Heart left ventricle (tissue), 16 donors: ENCODE data around the gene ELFN1. TPM values are rescaled to one million over a fixed set of nuclear protein-coding genes. Genes with fewer than 3 reads are reported as not detected.
A peak's percentile ranks its signal among the peaks of the same experiment; 100 is the strongest.

Source experiments
- ATAC-seq, 4 donors: fragments of 200-7000 bp; cut with Tn5 transposase; one replicate each; pipeline ENCODE4 v1.9.1; 2020 to 2022; ENCODE audit warnings: moderate library complexity in 4 of 4, mild to moderate bottlenecking in 3 of 4, moderate number of reproducible peaks in 1 of 4
- DNase-seq, 5 donors: peaks; one replicate each; pipeline ENCODE4 v3.0.0-alpha.2; 2020
- H3K27ac ChIP-seq, 12 donors: fragments of 200-600 bp; sonication (generic) in 4 of 12; one replicate each; pipeline versions ENCODE4 v1.5.0 to v1.8.0; 2016 to 2022; ENCODE audit warnings: mild to moderate bottlenecking in 2 of 12
- H3K27me3 ChIP-seq, 9 donors: fragments of 200-600 bp; sonication (generic) in 2 of 9; one replicate each; pipeline versions ENCODE4 v1.5.1 to v1.8.0; 2016 to 2022; ENCODE audit warnings: mild to moderate bottlenecking in 3 of 9
- H3K36me3 ChIP-seq, 9 donors: fragments of 200-600 bp; sonication (generic) in 2 of 9; one replicate each; pipeline versions ENCODE4 v1.5.0 to v1.8.0; 2018 to 2022; ENCODE audit warnings: mild to moderate bottlenecking in 2 of 9
- H3K4me1 ChIP-seq, 12 donors: fragments of 200-600 bp; sonication (generic) in 4 of 12; one replicate each; pipeline versions ENCODE4 v1.5.0 to v1.8.0; 2016 to 2022; ENCODE audit warnings: mild to moderate bottlenecking in 3 of 12
- H3K4me3 ChIP-seq, 12 donors: fragments of 200-600 bp; sonication (generic) in 4 of 12; one replicate each; pipeline versions ENCODE4 v1.5.0 to v1.8.0; 2017 to 2022; ENCODE audit warnings: mild to moderate bottlenecking in 9 of 12, moderate library complexity in 4 of 12
- H3K9me3 ChIP-seq, 12 donors: fragments of 200-600 bp; sonication (generic) in 4 of 12; one replicate each; pipeline versions ENCODE4 v1.5.0 to v1.8.0; 2016 to 2022; ENCODE audit warnings: mild to moderate bottlenecking in 1 of 12
- POLR2A ChIP-seq, 2 donors: fragments of 450-650 bp; IDR thresholded peaks; one replicate each; pipeline ENCODE4 v1.6.1; 2017; ENCODE audit warnings: antibody characterized with exemption in 2 of 2, mild to moderate bottlenecking in 2 of 2, moderate library complexity in 2 of 2
- WGBS, 4 donors: extraction: QIAGEN DNeasy Blood & Tissue Kit in 2 of 4; methylation state at CpG; one replicate each; pipeline versions ENCODE4 v1.1.5 to v1.1.7; 2013 to 2018; 5-methylcytosine and 5-hydroxymethylcytosine counted together
- intact Hi-C, 10 donors: fragments of 100-400 bp; cut with DNase I; formaldehyde crosslinking; loops; one replicate each; pipeline versions ENCODE4 v1.11.1 to v1.14.2; 2022
- polyA plus RNA-seq, 2 donors: library from polyadenylated mRNA; stranded (reverse); fragments of 200-250 nt; gene quantifications; one replicate each; pipeline ENCODE4 v1.2.3, GENCODE V29; 2013
- total RNA-seq, 9 donors: library from RNA; depleted of rRNA in 2 of 9; stranded (reverse); fragments of >200 nt in 2 of 9; fragmentation: NEBNext Ultra II Directional in 3 of 9; extraction: Animal tissue kit (Norgen Biotek cat#: 25700) in 3 of 9; gene quantifications; one replicate each; pipeline versions ENCODE4 v1.1.0 to v1.2.4, GENCODE V29; 2016 to 2023
- TF ChIP-seq, protein P1 (sequence below), 12 donors: fragments of 200-600 bp; sonication (generic) in 4 of 12; IDR thresholded peaks; one replicate each; pipeline versions ENCODE4 v1.5.0 to v1.8.0; 2018 to 2022; ENCODE audit warnings: antibody characterized with exemption in 12 of 12, mild to moderate bottlenecking in 5 of 12
- donor health status: ischemic (EF 13 %, LVEDD 7.1; RV severe dilation, severe dysfunction).
- donor health status: healthy with polysubstance abuse.
- donor health status: DM: no; HTN: yes; CAD: no.
- donor health status: DM: no; HTN: no; CAD: no.
- donor health status: ischemic (EF 25% LVEDD 6.9; RV normal size, moderate dysfunction).
- donor health status: ischemic (EF 25% LVEDD 5.7; RV mildly dilated, moderate dysfunction).
- donor health status: healthy.
- donor health status: DM: yes; HTN: yes; CAD: no.
- donor health status: ischemic (EF 35%, LVEDD 5.7; RV mildly dilated, moderate dysfunction).
- donor health status: nonischemic (EF 11% LVEDD 7.7; RV severe dilation, severe dysfunction).
- donor health status: DM: yes; HTN: yes; CAD: no.
- donor health status: PGD.
- donor health status: ischemic (EF 29% LVEDD 5.4; RV normal size, mild dysfunction).
- donor health status: nonischemic (EF 23%, LVEDD 6.1; RV moderate dilation, normal function).

ELFN1 gene
- total and polyA plus RNA-seq, 11 donors = 2.6 to 18.6 (median 6.6) TPM

DNA sequence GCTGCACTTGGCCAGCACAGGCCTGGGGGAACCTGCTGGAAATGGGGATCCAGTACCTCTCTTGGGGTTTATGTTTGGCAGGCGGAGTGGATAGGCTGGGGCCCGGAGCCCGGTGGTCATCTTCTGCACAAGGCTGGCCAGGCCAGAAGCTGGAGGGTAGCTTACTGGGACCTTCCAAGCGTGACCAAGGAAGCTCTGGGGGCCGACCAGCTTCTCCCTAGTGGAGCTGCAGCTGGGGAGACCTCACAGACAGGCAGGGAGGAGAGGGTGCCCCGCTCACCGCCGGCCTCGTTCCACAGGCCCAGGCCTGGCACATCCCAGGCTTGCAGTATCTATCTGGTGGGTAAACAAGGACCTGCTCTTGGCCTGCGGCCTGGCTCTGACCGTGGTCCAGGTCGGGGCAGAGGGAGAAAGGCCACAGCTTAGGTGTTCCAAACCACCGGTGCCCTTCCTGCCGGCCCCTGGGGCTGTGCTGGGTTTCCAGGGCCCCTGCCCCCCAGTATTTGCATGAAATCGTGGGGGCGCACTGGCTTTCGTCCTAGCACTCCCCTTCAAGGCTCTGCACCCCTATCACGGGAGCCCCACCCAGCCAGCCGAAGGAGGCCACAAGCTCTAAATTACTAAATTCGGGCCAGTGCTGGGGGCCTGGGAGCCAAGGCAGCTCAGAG lies 1.5 kb upstream of the ELFN1 start:
- DNase-seq (peak in 4 of 5 donors; percentile 21 to 65 (median 52)), ATAC-seq (peak in 3 of 4 donors; percentile 1 to 62 (median 41))
- TF ChIP-seq, protein P1, sequence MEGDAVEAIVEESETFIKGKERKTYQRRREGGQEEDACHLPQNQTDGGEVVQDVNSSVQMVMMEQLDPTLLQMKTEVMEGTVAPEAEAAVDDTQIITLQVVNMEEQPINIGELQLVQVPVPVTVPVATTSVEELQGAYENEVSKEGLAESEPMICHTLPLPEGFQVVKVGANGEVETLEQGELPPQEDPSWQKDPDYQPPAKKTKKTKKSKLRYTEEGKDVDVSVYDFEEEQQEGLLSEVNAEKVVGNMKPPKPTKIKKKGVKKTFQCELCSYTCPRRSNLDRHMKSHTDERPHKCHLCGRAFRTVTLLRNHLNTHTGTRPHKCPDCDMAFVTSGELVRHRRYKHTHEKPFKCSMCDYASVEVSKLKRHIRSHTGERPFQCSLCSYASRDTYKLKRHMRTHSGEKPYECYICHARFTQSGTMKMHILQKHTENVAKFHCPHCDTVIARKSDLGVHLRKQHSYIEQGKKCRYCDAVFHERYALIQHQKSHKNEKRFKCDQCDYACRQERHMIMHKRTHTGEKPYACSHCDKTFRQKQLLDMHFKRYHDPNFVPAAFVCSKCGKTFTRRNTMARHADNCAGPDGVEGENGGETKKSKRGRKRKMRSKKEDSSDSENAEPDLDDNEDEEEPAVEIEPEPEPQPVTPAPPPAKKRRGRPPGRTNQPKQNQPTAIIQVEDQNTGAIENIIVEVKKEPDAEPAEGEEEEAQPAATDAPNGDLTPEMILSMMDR (IDR thresholded peaks at IDR 0.05) = no peak
- peaks cover 6 to 83% (median 23%) of the 10 kb centered on the region in 9 donors for H3K27me3 ChIP-seq
- WGBS, 4 donors = 63 to 66% (median 65%) methylated on average over 9 to 20 of the region's 20 CpGs
- H3K9me3 ChIP-seq = no peaks in the 10 kb centered on the region
- H3K4me3 ChIP-seq = no peak overlapping the region
- peaks cover 0 to 71% (median 41%) of the 10 kb centered on the region in 12 donors for H3K4me1 ChIP-seq
- intact Hi-C loops = loop anchor here in 9 of 10 donors (5.0 to 10.0 kb wide), 5 partner anchors 59 to 676 kb away; partner anchors contain the start of gene PSMG3 (in 2 of the 9)
- H3K27ac ChIP-seq = peak overlapping the region in 9 of 12 donors; percentile 31 to 85 (median 62)
- H3K36me3 ChIP-seq = no peaks in the 10 kb centered on the region

DNA sequence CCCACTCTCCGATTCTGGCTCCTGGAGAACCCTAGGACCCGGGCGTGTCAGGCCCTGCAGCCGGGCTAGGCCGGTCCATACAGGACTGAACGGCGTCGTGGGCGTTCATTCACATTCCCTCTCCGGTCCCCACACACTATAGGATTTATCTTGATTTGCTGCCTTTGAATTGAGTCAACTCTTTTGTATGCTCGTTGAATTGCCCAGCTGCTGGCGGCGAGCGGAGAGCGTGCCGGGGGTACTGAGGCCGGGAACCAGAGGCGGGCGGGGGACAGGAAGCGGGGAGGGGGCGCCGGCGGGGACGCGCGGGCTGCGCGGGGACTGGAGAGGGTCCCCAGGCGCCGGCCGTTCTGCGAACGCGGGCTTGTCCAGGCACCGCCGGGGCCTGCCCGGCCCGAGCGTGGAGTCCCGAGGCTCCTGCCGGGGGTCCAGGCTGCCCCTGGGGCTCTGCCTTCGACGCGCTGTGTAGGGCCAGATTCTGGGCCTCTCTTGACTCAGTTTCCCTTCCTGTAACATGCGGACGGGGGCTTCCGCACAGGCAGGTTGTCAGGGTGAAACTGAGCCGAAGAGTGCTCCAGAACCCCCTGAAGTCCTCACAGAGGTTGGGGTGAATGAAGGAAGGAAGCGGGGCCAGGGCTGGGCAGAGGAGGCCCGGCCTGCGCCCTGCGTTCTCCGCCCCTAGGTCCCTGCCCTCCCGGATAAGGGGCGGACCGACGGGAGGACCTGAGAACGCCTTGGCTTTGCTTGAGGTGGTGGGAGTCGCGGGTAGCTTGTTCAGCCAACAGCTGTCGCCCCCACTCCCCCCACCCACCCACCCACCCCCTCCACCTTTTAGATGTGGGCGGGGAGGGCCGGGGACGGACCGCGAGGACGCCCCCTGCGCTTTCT lies 769 bp upstream of the ELFN1 start:
- H3K9me3 ChIP-seq = no peaks in the 10 kb centered on the region
- intact Hi-C loops = loop anchor here in 9 of 10 donors (5.0 to 10.0 kb wide), 5 partner anchors 58 to 675 kb away; partner anchors contain the start of gene PSMG3 (in 2 of the 9)
- no peaks in the 10 kb centered on the region for H3K36me3 ChIP-seq
- TF ChIP-seq, protein P1 (IDR thresholded peaks at IDR 0.05) = no peak
- TF ChIP-seq POLR2A (IDR thresholded peaks at IDR 0.05) = no peak
- DNase-seq = peak in 2 of 5 donors; percentile 7 to 54
- WGBS, 4 donors = 16 to 40% (median 29%) methylated on average over 16 to 68 of the region's 68 CpGs
- ATAC-seq = no peak
- H3K27me3 ChIP-seq = peaks cover 2 to 75% (median 15%) of the 10 kb centered on the region in 9 donors
- peak overlapping the region; percentile 31 to 67 (median 55) for H3K4me3 ChIP-seq
- peak overlapping the region in 9 of 12 donors; percentile 31 to 85 (median 62) for H3K27ac ChIP-seq
- peaks cover 0 to 65% (median 35%) of the 10 kb centered on the region in 12 donors for H3K4me1 ChIP-seq

DNA sequence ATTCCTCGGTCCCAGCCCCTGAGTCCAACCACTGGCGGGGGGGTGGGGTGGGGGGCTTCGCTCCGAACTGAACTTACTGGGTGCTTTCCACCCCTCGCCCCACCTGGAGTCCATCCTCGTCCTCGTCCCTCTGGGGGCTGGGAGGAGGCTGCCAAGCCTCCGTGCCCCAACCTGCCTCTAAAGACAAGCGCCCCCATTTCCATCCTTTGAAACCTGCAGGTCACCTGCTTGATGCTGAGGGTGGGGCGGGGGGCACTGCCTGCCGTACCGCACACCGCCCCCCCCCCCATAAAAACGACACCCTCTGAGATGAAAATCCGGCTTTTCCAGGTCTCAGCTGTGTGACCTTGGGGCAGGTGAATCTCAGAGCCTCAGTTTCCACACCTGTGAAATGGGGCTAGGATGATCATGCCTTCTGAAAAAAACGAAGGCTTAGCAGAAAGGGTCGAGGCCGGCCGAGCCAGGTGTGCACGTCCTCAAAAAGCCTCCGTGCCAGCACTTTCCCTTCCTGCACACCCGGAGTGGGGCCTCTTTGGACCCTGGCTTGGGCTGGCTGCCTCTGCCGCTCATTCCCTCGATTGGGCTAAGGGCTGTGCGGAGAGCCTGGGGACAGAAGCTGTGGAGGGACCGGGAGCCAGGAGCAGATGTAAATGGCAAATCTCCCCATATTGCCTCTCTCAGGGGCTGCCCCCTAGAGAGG lies 967 bp downstream of the ELFN1 start:
- H3K4me3 ChIP-seq = peak overlapping the region in 11 of 12 donors; percentile 37 to 67 (median 57)
- DNase-seq (peak in 2 of 5 donors; percentile 15 to 48), ATAC-seq (no peak)
- WGBS, 4 donors = 25 to 58% (median 41%) methylated on average over 14 to 26 of the region's 26 CpGs
- no peak for TF ChIP-seq POLR2A (IDR thresholded peaks at IDR 0.05)
- TF ChIP-seq, protein P1 (IDR thresholded peaks at IDR 0.05) = no peak
- no peaks in the 10 kb centered on the region for H3K36me3 ChIP-seq
- H3K27me3 ChIP-seq = peaks cover 0 to 61% (median 13%) of the 10 kb centered on the region in 9 donors
- H3K4me1 ChIP-seq = peaks cover 0 to 50% (median 31%) of the 10 kb centered on the region in 12 donors
- no peaks in the 10 kb centered on the region for H3K9me3 ChIP-seq
- intact Hi-C loops = no loop called here
- H3K27ac ChIP-seq = no peak overlapping the region
